Muscle layer of duodenum (tissue), 2 donors: ENCODE measurements around the gene HTRA1.
A peak's percentile ranks its signal among the peaks of the same experiment; 100 is the strongest.

Experiments used
- H3K27ac ChIP-seq: one replicate; pipeline ENCODE4 v1.7.0; 2013; ENCODE audit warnings: mild to moderate bottlenecking, low read length
- H3K27me3 ChIP-seq: one replicate; pipeline ENCODE4 v1.7.0; 2013; ENCODE audit warnings: low read depth, mild to moderate bottlenecking, control low read depth, low read length
- H3K36me3 ChIP-seq, 2 donors: one replicate each; pipeline ENCODE4 v1.7.0; 2013; ENCODE audit warnings: low read length in 2 of 2, control low read depth in 1 of 2, mild to moderate bottlenecking in 1 of 2; ENCODE audit not compliant: insufficient read depth in 2 of 2, control insufficient read depth in 1 of 2
- H3K4me1 ChIP-seq, 2 donors: one replicate each; pipeline ENCODE4 v1.7.0; 2013; ENCODE audit warnings: low read length in 2 of 2, mild to moderate bottlenecking in 2 of 2, control low read depth in 1 of 2, moderate library complexity in 1 of 2; ENCODE audit not compliant: insufficient read depth in 2 of 2, control insufficient read depth in 1 of 2
- H3K4me3 ChIP-seq, 2 donors: one replicate each; pipeline ENCODE4 v1.7.0; 2013; ENCODE audit warnings: low read length in 2 of 2, low read depth in 1 of 2, mild to moderate bottlenecking in 1 of 2
- H3K9me3 ChIP-seq, 2 donors: one replicate each; pipeline ENCODE4 v1.7.0; 2013; ENCODE audit warnings: low read length in 2 of 2, control low read depth in 1 of 2, mild to moderate bottlenecking in 1 of 2; ENCODE audit not compliant: control insufficient read depth in 1 of 2
- donor health status: healthy.

The HTRA1 gene

DNA sequence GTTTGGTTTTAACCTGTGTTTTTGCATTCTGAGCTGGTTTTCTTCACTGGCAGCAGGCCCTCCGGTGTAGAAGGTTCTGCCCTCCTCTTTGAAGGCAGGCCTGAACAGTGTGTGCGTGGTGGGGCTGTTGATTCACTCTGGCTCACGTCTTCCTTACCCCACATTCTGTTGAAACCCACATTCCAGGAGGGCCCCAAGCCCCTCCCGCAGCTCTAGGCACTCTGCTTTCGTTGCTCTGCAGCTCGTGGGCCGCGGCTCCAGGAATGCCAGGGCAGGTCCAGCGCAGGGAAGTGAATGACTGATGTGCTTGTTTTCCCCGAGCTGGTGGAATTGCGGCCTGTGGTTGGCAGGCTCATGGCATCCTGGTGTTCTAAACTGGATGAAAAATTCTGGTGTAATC, 49.0 kb downstream of the HTRA1 start:
- Histone ChIP-seq H3K36me3 (peaks cover 0 to 60% of the 10 kb centered on the region in 2 donors), H3K4me1 (peaks cover 0 to 3% of the 10 kb centered on the region in 2 donors), H3K4me3 (no peak overlapping the region), H3K27ac (no peak overlapping the region), H3K27me3 (no peaks in the 10 kb centered on the region), H3K9me3 (no peaks in the 10 kb centered on the region)

DNA sequence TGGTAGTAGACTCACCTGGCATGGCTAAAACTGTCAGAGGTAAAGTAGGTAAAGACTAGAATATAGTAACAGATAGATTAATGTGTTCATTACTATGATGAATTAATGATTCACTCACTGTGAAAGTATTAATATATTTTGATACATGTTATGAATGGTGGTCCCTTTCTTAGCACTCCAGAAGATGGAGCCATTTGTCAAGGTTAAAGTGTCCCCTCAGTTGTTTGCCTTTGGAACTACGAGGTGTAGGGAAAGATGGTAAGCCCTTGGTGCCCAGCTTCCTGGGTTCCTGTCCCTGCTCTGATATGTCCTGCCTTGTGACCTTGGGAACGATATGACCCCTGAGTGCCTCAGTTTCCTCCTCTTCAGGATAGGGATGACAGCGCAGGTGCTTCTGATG, 49.4 kb downstream of the HTRA1 start:
- H3K9me3 ChIP-seq = no peaks in the 10 kb centered on the region
- no peak overlapping the region for H3K4me3 ChIP-seq
- peaks cover 0 to 65% of the 10 kb centered on the region in 2 donors for H3K36me3 ChIP-seq
- H3K27me3 ChIP-seq = no peaks in the 10 kb centered on the region
- H3K4me1 ChIP-seq = no peaks in the 10 kb centered on the region
- no peak overlapping the region for H3K27ac ChIP-seq

DNA sequence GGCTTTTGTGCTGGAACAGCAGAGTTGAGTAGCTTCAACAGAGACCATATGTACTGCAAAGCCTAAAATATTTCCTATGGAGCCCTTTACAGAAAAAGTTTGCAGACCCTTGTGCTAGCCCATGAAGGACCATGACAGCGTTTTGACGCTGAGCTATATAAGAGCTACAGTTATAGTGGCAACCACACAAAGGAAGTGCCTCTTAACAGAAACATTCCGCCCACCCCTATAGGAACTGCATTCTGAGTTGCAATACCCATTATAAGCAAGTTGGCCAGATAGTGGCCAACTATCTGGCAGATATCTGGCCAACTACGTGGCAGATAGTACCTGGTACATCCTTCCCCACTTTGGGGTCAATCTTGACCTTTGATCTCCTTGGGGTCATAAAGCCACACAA, 51.7 kb downstream of the HTRA1 start:
- peaks cover 0 to 66% of the 10 kb centered on the region in 2 donors for H3K36me3 ChIP-seq

DNA sequence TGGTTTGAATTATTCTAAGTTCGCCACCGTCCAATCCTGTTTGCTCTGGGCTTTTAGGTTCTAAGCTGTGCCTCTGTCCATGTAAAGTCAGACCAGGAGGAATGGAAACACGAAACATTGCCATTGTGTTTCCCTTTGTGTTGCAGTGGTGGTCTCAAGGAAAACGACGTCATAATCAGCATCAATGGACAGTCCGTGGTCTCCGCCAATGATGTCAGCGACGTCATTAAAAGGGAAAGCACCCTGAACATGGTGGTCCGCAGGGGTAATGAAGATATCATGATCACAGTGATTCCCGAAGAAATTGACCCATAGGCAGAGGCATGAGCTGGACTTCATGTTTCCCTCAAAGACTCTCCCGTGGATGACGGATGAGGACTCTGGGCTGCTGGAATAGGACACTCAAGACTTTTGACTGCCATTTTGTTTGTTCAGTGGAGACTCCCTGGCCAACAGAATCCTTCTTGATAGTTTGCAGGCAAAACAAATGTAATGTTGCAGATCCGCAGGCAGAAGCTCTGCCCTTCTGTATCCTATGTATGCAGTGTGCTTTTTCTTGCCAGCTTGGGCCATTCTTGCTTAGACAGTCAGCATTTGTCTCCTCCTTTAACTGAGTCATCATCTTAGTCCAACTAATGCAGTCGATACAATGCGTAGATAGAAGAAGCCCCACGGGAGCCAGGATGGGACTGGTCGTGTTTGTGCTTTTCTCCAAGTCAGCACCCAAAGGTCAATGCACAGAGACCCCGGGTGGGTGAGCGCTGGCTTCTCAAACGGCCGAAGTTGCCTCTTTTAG, 52.9 kb downstream of the HTRA1 start:
- peaks cover 3 to 5% of the 10 kb centered on the region in 2 donors for H3K4me1 ChIP-seq
- peaks cover 0 to 55% of the 10 kb centered on the region in 2 donors for H3K36me3 ChIP-seq
- no peak overlapping the region for H3K4me3 ChIP-seq
- no peaks in the 10 kb centered on the region for H3K27me3 ChIP-seq
- H3K9me3 ChIP-seq = no peaks in the 10 kb centered on the region
- no peak overlapping the region for H3K27ac ChIP-seq

More for the DNA sequence above, 51.7 kb downstream of the HTRA1 start:
- peaks cover 3 to 5% of the 10 kb centered on the region in 2 donors for H3K4me1 ChIP-seq
- H3K4me3 ChIP-seq = no peak overlapping the region
- no peak overlapping the region for H3K27ac ChIP-seq
- no peaks in the 10 kb centered on the region for H3K9me3 ChIP-seq
- H3K27me3 ChIP-seq = no peaks in the 10 kb centered on the region

DNA sequence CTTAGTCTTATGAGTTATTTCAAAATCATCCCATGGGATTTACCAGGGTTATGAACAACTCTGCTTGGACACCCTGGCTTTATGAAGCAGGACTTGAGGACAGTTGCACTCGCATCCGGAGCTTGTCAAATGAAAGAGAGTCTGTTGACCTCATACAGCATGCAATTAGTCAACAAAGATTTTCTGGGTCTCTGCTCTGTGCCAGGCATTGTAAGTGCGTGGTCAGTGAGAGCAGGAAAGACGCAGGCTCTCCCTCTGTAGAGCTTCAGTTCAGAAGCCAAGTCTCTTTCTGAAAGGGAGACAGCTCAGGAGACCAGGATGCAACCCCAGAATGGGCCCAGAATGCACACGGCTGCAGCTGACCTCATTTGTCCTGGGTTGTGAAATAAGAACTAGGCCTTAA, 53.7 kb downstream of the HTRA1 start:
- H3K4me3 ChIP-seq = no peak overlapping the region
- peaks cover 0 to 47% of the 10 kb centered on the region in 2 donors for H3K36me3 ChIP-seq
- no peaks in the 10 kb centered on the region for H3K9me3 ChIP-seq
- peaks cover 3 to 5% of the 10 kb centered on the region in 2 donors for H3K4me1 ChIP-seq
- no peaks in the 10 kb centered on the region for H3K27me3 ChIP-seq
- H3K27ac ChIP-seq = no peak overlapping the region

DNA sequence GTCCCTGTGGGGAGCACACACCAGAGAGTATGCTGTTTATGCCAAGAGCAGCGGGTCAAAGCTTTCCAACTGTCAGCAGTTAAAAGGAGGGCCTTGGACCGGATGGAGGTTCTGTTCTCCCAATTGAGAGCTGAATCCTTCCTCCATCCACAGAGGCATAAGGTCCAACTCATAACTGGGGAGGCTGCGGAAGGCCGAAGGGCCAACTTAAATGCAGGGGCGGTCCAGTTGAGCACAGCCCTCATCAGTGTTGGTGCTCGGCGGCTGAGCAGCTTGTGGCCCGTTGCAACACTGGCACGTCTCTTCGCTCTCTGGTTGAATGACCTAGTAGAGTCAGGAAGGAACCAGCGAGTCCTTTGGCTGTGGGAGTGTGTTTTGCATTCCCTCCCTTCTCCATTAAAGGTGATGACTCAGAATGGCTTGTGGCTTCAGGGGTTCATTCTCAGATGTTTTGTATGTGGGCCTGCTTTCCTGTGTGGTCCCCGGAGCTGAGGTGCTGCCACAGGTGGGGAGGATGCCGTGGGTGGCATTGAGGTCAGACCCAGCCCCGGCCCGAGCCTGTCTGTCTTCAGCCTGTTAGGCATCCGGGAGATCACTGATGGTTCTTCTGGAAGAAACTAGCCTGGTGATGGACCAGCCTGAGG, 54.4 kb downstream of the HTRA1 start:
- Histone ChIP-seq H3K27ac (peak overlapping the region; percentile 8), H3K27me3 (no peaks in the 10 kb centered on the region)

DNA sequence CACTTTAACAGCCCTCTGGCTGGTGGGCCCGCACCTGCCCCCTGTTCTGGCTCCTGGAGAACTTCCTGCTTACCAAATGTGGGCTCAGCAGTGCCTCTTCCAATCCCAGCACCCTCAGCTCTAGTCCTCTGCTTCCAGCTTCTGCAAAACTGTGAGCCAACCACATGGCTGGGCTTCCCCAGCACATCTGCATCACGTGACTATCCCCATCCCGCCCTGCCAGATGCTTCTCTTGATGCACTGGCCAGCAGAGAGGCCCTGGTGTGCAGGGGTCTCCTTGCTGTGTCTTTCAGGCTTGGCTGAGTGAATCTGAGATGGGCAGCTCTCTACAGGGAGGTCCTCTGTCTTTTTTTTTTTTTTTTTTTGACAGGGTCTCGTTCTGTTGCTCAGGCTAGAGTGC, 55.4 kb downstream of the HTRA1 start:
- H3K27ac ChIP-seq = no peak overlapping the region
- peaks cover 3 to 5% of the 10 kb centered on the region in 2 donors for H3K4me1 ChIP-seq
- H3K4me3 ChIP-seq = no peak overlapping the region
- peaks cover 0 to 41% of the 10 kb centered on the region in 2 donors for H3K36me3 ChIP-seq
- no peaks in the 10 kb centered on the region for H3K9me3 ChIP-seq
- no peaks in the 10 kb centered on the region for H3K27me3 ChIP-seq

More for the DNA sequence above, 54.4 kb downstream of the HTRA1 start:
- Histone ChIP-seq H3K9me3 (no peaks in the 10 kb centered on the region), H3K36me3 (peaks cover 0 to 41% of the 10 kb centered on the region in 2 donors), H3K4me3 (no peak overlapping the region), H3K4me1 (peaks cover 3 to 5% of the 10 kb centered on the region in 2 donors)

DNA sequence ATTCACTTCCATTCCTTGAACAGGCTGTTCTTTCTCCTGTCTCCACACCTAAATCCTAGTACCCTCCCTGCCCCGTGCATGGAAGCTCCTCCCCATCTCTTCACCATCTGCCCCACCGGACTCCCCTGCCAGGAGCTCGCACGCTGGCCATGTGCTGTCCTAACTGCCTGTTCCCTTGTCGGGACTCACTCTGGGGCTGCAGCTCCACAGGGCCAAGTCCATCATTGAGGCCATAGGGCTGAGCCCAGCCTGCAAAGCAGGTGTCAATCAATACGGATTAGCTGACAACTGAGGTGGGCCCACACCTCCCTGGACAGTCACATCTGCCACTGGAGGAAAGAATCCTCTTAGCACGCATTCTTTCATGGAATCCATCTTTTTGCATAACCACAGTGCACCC, 57.8 kb downstream of the HTRA1 start:
- Histone ChIP-seq H3K27ac (no peak overlapping the region), H3K4me1 (peaks cover 3 to 5% of the 10 kb centered on the region in 2 donors), H3K27me3 (no peaks in the 10 kb centered on the region), H3K36me3 (peaks cover 0 to 27% of the 10 kb centered on the region in 2 donors), H3K4me3 (no peak overlapping the region), H3K9me3 (no peaks in the 10 kb centered on the region)

DNA sequence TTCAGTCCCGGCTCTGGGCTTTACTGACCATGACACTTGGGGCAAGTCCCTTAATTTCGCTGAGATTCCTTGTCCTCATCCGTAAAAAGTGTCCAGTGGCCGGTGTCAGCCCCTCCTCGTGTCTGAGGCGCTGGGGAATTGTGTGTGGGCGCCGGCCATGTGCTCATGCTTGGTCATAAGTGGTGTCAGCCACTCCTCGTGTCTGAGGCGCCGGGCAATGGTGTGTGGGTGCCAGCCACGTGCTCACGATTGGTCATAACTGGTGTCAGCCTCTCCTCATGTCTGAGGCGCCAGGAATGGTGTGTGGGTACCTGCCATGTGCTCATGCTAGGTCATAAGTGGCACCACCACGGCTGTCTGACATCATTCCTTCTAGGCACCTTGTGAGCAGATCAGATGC, 58.5 kb downstream of the HTRA1 start:
- Histone ChIP-seq H3K4me1 (peaks cover 3 to 5% of the 10 kb centered on the region in 2 donors), H3K36me3 (peaks cover 0 to 20% of the 10 kb centered on the region in 2 donors), H3K4me3 (no peak overlapping the region), H3K27ac (no peak overlapping the region), H3K27me3 (no peaks in the 10 kb centered on the region), H3K9me3 (no peaks in the 10 kb centered on the region)

DNA sequence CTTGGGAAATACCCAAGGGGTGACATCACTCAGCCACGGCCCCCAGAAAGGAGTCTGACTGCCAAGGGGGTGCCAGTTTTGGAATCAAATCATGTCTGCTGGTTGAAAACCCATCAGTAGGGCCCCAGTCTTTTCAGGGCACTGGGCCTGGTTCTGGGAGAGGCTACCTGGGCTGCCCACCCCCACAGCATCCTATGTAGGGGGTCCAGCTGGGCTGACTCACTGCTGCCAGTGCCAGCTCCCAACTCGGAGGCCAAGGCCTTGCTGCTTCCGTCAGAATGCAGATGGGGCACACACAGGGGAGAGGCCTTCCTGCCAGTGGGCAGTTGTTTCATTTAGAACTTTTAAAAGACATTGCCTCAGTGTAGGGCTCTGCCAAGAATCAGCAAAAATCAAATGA, 59.7 kb downstream of the HTRA1 start:
- Histone ChIP-seq H3K27me3 (no peaks in the 10 kb centered on the region), H3K27ac (no peak overlapping the region), H3K9me3 (no peaks in the 10 kb centered on the region), H3K36me3 (peaks cover 0 to 8% of the 10 kb centered on the region in 2 donors), H3K4me3 (no peak overlapping the region), H3K4me1 (peaks cover 3 to 4% of the 10 kb centered on the region in 2 donors)

DNA sequence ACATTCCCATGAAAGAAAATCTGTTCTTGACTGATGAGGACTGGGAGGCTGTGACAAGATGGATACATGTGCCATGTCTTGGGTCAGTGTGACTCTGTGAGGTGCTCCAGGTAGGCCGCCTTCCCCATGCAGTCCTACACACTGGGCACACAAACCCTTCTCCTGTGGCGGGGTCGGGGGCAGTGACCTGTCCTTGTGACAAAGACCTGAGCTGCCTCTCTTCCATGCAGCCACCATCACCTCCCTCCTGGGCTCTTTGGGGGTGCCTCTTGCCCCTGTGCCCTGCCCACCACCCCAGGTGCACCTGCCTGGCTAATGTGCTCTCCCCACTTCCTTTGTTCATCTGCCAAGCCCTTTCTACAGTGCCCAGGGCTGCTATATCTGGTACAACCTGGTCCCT, 63.5 kb downstream of the HTRA1 start:
- Histone ChIP-seq H3K9me3 (no peaks in the 10 kb centered on the region), H3K36me3 (no peaks in the 10 kb centered on the region), H3K27ac (no peak overlapping the region), H3K4me1 (no peaks in the 10 kb centered on the region), H3K27me3 (no peaks in the 10 kb centered on the region), H3K4me3 (no peak overlapping the region)
